Subcutaneous abdominal adipose tissue (tissue), 5 donors: Measurements from ENCODE around the gene HMX3.

ENCODE experiments used
- H3K27ac ChIP-seq: one replicate; pipeline ENCODE4 v1.7.0; 2013; ENCODE audit warnings: low read depth, mild to moderate bottlenecking, inconsistent platforms, low read length, moderate library complexity
- H3K27me3 ChIP-seq, 5 donors: one replicate each; pipeline ENCODE4 v1.7.0; 2013; ENCODE audit warnings: low read length in 5 of 5, inconsistent platforms in 1 of 5; ENCODE audit not compliant: control insufficient read depth in 5 of 5, insufficient read depth in 4 of 5
- H3K36me3 ChIP-seq, 5 donors: one replicate each; pipeline ENCODE4 v1.7.0; 2013; ENCODE audit warnings: low read length in 5 of 5; ENCODE audit not compliant: control insufficient read depth in 5 of 5, insufficient read depth in 5 of 5
- H3K4me1 ChIP-seq, 5 donors: one replicate each; pipeline ENCODE4 v1.7.0; 2013; ENCODE audit warnings: low read length in 5 of 5, mild to moderate bottlenecking in 3 of 5, moderate library complexity in 1 of 5; ENCODE audit not compliant: control insufficient read depth in 5 of 5, insufficient read depth in 5 of 5
- H3K4me3 ChIP-seq, 5 donors: one replicate each; pipeline ENCODE4 v1.7.0; 2013; ENCODE audit warnings: low read length in 5 of 5, low read depth in 1 of 5
- H3K9ac ChIP-seq, 5 donors: one replicate each; pipeline ENCODE4 v1.7.0; 2013; ENCODE audit warnings: low read length in 5 of 5, mild to moderate bottlenecking in 4 of 5, moderate library complexity in 3 of 5
- H3K9me3 ChIP-seq, 5 donors: one replicate each; pipeline ENCODE4 v1.7.0; 2013; ENCODE audit warnings: low read length in 5 of 5; ENCODE audit not compliant: control insufficient read depth in 5 of 5
- donor health status: healthy.
- donor health status: healthy.
- donor health status: healthy.
- donor health status: healthy.
- donor health status: healthy.

Gene HMX3

DNA sequence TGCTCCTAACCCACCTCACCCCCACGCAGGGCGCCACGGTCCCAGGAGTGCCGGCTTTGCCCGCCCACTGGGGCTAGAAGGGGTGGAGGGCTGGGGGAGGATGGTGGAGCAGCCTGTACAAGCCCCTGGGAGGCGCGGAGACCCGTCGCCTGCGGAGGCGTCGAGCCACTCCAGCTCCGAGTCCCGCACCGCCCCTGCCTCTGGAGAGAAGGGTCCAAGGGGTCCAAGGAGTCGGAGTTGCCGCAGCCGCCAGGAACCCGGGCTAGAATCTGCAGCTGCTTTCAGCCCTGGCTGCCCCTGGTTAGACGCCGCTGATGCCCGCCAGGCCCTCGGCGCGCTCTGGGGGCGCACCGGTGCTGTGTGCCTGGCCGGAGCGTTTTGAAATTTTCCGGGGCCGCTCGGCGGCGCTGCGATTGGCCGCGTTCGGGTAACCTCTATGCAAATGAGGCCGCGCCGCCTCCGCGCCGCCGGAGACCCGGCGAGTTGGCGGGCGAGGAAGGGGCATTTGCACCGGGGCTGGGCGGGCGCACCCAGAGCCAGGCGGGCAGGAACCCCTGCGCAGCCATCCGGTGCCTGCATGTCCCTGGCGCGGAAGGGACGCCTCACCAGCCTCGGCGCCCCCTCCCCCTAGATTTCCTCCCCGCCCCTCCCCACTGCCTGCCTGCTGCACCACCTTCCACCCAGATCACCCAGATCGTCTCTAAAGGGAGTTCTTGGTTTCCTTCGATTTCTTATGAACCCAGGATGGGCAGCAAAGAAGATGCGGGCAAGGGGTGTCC lies 12.1 kb downstream of the HMX3 start, which contains the start of gene HMX2:
Gene HMX2, plus strand, starts transcription at position 502 of the 779 bp plus-strand sequence. Its CDS starts 243 bp downstream, at position 745.
- Histone ChIP-seq H3K9me3 (no peaks in the 10 kb centered on the region), H3K4me1 (peaks cover 0 to 42% (median 37%) of the 10 kb centered on the region in 5 donors), H3K4me3 (no peak within 1 kb of the TSS), H3K9ac (no peak within 1 kb of the TSS), H3K27me3 (peaks cover 71 to 96% (median 85%) of the 10 kb centered on the region in 5 donors), H3K27ac (no peak within 1 kb of the TSS), H3K36me3 (no peaks in the 10 kb centered on the region)

DNA sequence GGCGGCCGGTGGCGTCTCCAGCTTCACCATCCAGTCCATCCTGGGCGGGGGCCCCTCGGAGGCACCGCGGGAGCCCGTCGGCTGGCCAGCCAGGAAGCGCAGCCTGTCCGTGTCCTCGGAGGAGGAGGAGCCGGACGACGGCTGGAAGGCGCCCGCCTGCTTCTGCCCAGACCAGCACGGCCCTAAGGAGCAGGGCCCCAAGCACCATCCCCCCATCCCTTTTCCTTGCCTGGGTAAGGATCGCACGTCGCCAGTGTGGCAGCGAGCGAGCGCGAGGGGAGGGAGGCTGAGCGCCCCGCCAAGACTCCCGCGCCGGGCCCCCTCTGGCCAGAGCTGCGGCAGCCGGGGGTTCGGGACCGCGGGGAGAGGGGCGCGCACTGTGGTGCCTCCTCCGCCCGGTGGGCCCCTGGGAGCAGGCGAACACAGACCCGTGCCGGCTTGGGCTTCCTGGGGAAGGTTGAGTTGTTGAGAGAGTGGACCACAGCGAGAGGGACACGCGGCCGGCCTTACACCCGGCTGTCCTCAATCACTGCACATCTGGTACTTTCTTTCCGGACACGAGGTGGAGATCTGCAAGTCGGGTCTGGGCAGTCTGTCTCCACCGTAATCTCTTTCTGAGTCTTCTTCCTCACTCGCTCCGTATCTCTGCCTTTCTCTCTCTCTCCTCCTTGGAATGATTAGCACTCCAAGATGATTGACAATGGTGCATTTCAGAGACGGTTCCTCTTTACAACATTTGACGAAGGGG lies 12.8 kb downstream of the HMX3 start:
- H3K9ac ChIP-seq = no peak overlapping the region
- H3K36me3 ChIP-seq = no peaks in the 10 kb centered on the region
- H3K27ac ChIP-seq = no peak overlapping the region
- peaks cover 0 to 42% (median 35%) of the 10 kb centered on the region in 5 donors for H3K4me1 ChIP-seq
- no peak overlapping the region for H3K4me3 ChIP-seq
- no peaks in the 10 kb centered on the region for H3K9me3 ChIP-seq
- peaks cover 63 to 88% (median 79%) of the 10 kb centered on the region in 5 donors for H3K27me3 ChIP-seq

DNA sequence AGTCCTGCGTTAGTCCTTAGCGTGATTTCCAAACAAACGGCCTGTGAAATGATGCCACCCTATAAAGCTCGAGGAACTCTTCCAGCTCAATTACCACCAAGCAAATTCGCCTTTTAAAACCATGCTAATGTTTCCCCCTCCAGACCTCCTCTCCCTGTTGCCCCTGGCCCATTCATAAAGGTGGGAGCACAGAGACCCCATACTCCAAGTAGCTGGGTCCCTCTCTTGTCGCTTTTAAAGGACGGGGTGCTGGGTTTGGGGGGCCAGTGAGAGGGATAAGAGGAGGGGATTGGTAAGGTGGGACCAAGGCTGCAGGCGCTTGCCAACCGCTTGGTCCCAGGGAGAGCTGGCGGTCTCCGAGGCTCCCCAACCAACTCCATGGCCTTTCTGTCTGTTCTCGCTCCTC lies 13.4 kb downstream of the HMX3 start:
- H3K4me3 ChIP-seq = peak overlapping the region in 3 of 5 donors; percentile 56 to 72 (median 67)
- H3K36me3 ChIP-seq = no peaks in the 10 kb centered on the region
- no peak overlapping the region for H3K27ac ChIP-seq
- H3K9ac ChIP-seq = no peak overlapping the region
- H3K4me1 ChIP-seq = peaks cover 2 to 42% (median 35%) of the 10 kb centered on the region in 5 donors
- peaks cover 60 to 82% (median 76%) of the 10 kb centered on the region in 5 donors for H3K27me3 ChIP-seq
- H3K9me3 ChIP-seq = no peaks in the 10 kb centered on the region

DNA sequence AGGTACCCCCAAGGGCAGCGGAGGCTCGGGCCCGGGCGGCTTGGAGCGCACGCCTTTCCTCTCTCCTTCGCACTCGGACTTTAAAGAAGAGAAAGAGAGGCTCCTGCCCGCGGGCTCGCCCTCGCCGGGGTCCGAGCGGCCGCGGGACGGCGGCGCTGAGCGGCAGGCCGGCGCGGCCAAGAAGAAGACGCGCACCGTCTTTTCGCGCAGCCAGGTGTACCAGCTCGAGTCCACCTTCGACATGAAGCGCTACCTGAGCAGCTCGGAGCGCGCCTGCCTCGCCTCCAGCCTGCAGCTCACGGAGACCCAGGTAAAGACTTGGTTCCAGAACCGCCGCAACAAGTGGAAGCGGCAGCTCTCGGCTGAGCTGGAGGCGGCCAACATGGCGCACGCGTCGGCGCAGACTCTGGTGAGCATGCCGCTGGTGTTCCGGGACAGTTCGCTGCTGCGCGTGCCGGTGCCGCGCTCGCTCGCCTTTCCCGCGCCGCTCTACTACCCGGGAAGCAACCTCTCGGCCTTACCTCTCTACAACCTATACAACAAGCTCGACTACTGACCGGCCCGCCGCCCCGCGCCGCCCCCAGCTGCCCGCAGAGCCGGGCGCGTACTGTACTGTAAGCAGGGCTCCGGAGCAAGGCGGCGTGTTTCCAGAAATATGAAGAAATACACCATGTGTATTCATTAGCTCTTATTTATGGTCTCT lies 13.9 kb downstream of the HMX3 start:
- no peak overlapping the region for H3K27ac ChIP-seq
- H3K4me3 ChIP-seq = peak overlapping the region in 4 of 5 donors; percentile 54 to 72 (median 62)
- H3K27me3 ChIP-seq = peaks cover 54 to 77% (median 71%) of the 10 kb centered on the region in 5 donors
- peaks cover 2 to 43% (median 36%) of the 10 kb centered on the region in 5 donors for H3K4me1 ChIP-seq
- H3K9ac ChIP-seq = no peak overlapping the region
- no peaks in the 10 kb centered on the region for H3K9me3 ChIP-seq
- no peaks in the 10 kb centered on the region for H3K36me3 ChIP-seq

DNA sequence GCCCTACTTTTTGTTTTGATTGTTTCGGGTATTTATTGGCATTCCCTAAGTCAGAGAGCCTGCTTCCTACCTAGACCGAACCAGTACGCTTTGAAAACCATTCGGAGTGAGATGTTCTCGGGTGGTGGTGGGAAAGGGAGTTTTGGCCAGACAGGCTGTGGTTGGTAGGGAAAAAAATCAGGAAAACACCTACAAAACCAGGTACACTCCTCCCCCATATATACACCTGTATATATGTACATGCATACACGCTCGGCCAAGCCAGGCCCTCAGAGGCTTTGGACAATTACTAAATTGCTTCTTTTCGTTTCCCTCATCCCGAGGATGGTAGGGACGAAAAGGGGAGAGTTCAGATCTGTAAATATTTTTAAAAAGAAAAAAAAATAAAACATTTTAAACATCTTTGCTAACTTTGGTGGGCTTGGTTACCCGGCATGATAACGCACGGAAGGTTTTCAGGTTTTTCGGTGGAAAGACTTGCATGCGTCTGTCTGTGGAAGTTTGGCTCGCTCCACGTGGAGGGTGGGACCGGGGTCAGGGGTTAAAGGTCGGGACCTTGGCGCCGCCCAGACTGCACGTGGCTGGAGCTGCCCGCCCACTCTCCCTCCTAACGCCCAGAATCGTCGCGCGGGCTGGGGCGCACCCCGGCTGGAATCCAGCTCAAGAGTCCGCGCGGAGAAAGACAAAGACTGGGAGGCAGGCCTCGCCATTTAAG lies 14.7 kb downstream of the HMX3 start:
- Histone ChIP-seq H3K27ac (no peak overlapping the region), H3K27me3 (peaks cover 47 to 70% (median 63%) of the 10 kb centered on the region in 5 donors), H3K36me3 (no peaks in the 10 kb centered on the region), H3K9me3 (no peaks in the 10 kb centered on the region), H3K9ac (no peak overlapping the region), H3K4me3 (peak overlapping the region in 4 of 5 donors; percentile 54 to 72 (median 62)), H3K4me1 (peaks cover 4 to 49% (median 44%) of the 10 kb centered on the region in 5 donors)

DNA sequence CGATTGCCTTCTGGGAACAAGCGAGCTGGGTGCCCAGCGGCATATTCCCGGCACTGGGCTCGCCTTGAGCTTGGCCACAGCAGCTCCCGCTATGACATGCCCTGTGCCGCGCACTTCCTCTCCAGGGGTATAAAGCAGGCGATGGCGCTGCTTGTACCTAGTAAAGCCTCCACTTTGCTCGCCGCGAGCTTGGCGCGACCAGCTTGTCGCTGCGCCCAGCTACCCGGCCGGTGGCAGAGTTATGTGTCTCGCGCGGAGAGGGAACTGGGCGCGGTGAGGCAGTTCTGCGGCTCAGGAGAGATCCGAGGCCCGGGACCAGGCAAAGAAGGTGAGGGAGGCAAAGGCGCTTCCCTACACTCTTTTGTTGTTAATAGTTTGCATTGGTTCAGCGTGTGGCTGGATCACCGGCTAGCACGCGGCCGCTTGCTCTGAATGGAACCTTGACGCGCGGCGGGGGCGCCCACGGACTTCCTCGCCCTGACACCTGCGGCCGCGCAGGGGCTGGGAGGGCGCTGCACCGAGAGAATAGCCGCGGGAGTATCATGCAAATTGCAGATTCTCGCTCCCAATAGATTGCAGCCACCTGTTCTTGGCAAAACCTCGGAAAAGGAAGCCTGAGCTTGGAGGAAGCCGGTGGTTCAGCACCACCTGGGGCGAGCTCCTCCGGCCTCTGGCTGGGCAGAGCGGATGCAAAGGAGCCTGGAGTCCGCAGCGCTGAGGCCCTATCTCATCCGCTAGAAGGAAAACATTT lies 15.4 kb downstream of the HMX3 start:
- H3K36me3 ChIP-seq = peaks cover under 1 to 1% (median under 1%) of the 10 kb centered on the region in 5 donors
- peaks cover 42 to 62% (median 57%) of the 10 kb centered on the region in 5 donors for H3K27me3 ChIP-seq
- H3K9me3 ChIP-seq = no peaks in the 10 kb centered on the region
- peaks cover 5 to 50% (median 45%) of the 10 kb centered on the region in 5 donors for H3K4me1 ChIP-seq
- H3K4me3 ChIP-seq = peak overlapping the region in 4 of 5 donors; percentile 11 to 51 (median 40)
- no peak overlapping the region for H3K27ac ChIP-seq
- H3K9ac ChIP-seq = no peak overlapping the region

DNA sequence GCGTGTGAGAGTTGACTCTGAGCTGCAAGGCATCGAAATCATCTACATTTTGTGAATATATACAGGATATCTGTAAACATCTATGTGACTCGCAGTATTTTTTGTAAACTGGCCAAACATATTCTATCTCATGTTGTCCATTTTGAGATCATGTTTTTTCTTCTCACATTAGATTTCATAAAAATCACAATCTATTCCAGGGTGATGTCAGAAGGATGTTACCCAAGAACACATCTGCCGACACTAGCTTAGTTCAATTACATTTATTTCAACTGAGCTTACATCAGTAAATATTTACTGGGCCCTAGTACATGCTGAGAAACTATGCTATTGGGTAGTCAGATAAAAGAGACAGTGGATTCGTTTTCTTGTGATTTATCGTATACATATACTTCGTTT lies 16.0 kb downstream of the HMX3 start:
- Histone ChIP-seq H3K27me3 (peaks cover 42 to 57% (median 52%) of the 10 kb centered on the region in 5 donors), H3K27ac (no peak overlapping the region), H3K4me3 (peak overlapping the region in 1 of 5 donors; percentile 51), H3K36me3 (peaks cover 4 to 6% (median 5%) of the 10 kb centered on the region in 5 donors), H3K9me3 (no peaks in the 10 kb centered on the region), H3K4me1 (peaks cover 5 to 50% (median 45%) of the 10 kb centered on the region in 5 donors), H3K9ac (no peak overlapping the region)

DNA sequence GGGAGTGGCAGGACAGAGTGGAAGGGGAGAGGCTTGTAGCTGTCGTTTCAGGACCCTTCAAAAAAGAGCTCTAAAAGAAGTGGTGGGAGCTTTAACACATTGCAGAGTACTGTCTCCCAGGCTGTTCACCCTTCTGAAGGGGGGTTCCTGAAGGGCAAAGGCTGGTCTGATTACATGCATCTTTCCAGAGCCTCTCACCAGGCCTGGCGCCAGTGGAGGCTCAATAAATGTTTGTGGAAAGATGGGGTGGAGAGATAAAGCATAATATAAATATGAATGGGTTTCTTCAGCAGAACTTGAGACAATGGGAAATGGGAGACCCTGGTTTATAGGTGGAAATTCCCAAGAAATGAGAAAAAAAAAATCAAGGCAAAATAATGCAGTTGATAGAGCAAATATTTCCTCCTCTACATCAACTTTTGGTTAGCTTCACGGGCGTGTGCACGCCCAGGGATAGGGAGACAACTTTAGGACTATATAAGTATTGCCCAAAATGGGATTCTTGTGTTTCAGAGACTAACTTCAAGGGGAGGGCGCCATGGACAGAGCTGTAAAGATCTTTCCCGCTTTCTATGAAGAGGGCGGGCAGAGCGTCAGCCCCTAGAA lies 17.8 kb downstream of the HMX3 start:
- Histone ChIP-seq H3K27ac (no peak overlapping the region), H3K4me1 (peaks cover 5 to 41% (median 40%) of the 10 kb centered on the region in 5 donors), H3K9ac (no peak overlapping the region), H3K4me3 (peak overlapping the region in 3 of 5 donors; percentile 32 to 95 (median 91)), H3K9me3 (no peaks in the 10 kb centered on the region), H3K36me3 (peaks cover 16 to 22% (median 20%) of the 10 kb centered on the region in 5 donors), H3K27me3 (peaks cover 31 to 42% (median 38%) of the 10 kb centered on the region in 5 donors)
